WERI-Rb-1 (cell line): Measurements from ENCODE around the gene PHAX.
"Not testable (repeated sequence)": the region's sequence is repeated elsewhere in the genome, so short reads cannot be mapped to it uniquely, and the experiment has no call there.

Experiments
- DNase-seq: peaks from one replicate; pipeline ENCODE4 v3.0.0-alpha.2; 2020
- H3K27ac ChIP-seq: fragments of 250-450 bp; sonication (Bioruptor Pico); 2 replicates; pipeline ENCODE4 v1.5.1; 2020; ENCODE audit warnings: mild to moderate bottlenecking, moderate library complexity
- H3K27me3 ChIP-seq: fragments of 250-450 bp; sonication (Bioruptor Pico); 2 replicates; pipeline ENCODE4 v1.5.1; 2021; ENCODE audit warnings: mild to moderate bottlenecking, low read depth, moderate library complexity; ENCODE audit not compliant: insufficient read depth, severe bottlenecking
- H3K36me3 ChIP-seq: fragments of 250-450 bp; sonication (Bioruptor Pico); 2 replicates; pipeline ENCODE4 v1.5.1; 2020; ENCODE audit warnings: mild to moderate bottlenecking, moderate library complexity
- H3K4me3 ChIP-seq: 2 replicates; pipeline ENCODE4 v1.5.1; 2011; ENCODE audit warnings: low read depth, mild to moderate bottlenecking, control low read depth, low read length
- H3K9me3 ChIP-seq: fragments of 250-450 bp; sonication (Bioruptor Pico); 2 replicates; pipeline ENCODE4 v1.5.1; 2021; ENCODE audit warnings: mild to moderate bottlenecking, moderate library complexity; ENCODE audit not compliant: severe bottlenecking
- CTCF ChIP-seq: IDR thresholded peaks from 2 replicates; pipeline ENCODE4 v1.5.1; 2011; ENCODE audit warnings: low read depth, mild to moderate bottlenecking, control low read depth, inconsistent platforms, low read length

Gene PHAX

GRCh38 chr5:126600631-126601511 is at the start of gene PHAX:
Gene PHAX, plus strand, starts transcription at chr5:126600947. Its CDS starts 16 bp downstream, at chr5:126600963.
- Histone ChIP-seq H3K36me3 (peaks cover 25% of the 10 kb centered on the region), H3K4me3 (peak within 1 kb of the TSS; percentile 83), H3K27me3 (no peaks in the 10 kb centered on the region), H3K27ac (peak within 1 kb of the TSS; percentile 78), H3K9me3 (peaks cover 3% of the 10 kb centered on the region)
- peak; percentile 81 for DNase-seq
- TF ChIP-seq CTCF: peak; percentile 92

GRCh38 chr5:126552614-126553013 is 48.1 kb upstream of the PHAX start:
- Histone ChIP-seq H3K36me3 (peaks cover 37% of the 10 kb centered on the region), H3K27me3 (no peaks in the 10 kb centered on the region)
- no peak for DNase-seq

GRCh38 chr5:126555101-126555500 is 45.6 kb upstream of the PHAX start:
- not testable (repeated sequence) for H3K9me3 ChIP-seq, H3K4me3 ChIP-seq, DNase-seq, H3K27ac ChIP-seq, H3K27me3 ChIP-seq
- peaks cover 31% of the 10 kb centered on the region for H3K36me3 ChIP-seq

More at GRCh38 chr5:126552614-126553013, 48.1 kb upstream of the PHAX start:
- TF ChIP-seq CTCF: no peak
- no peak overlapping the region for H3K27ac ChIP-seq
- H3K9me3 ChIP-seq: no peaks in the 10 kb centered on the region
- no peak overlapping the region for H3K4me3 ChIP-seq

GRCh38 chr5:126561908-126562307 is 38.8 kb upstream of the PHAX start:
- DNase-seq: no peak
- TF ChIP-seq CTCF: no peak
- H3K36me3 ChIP-seq: peaks cover 5% of the 10 kb centered on the region
- H3K9me3 ChIP-seq: no peaks in the 10 kb centered on the region
- H3K4me3 ChIP-seq: no peak overlapping the region
- no peaks in the 10 kb centered on the region for H3K27me3 ChIP-seq
- no peak overlapping the region for H3K27ac ChIP-seq

GRCh38 chr5:126562823-126563222 is 37.9 kb upstream of the PHAX start:
- H3K4me3 ChIP-seq: no peak overlapping the region
- no peaks in the 10 kb centered on the region for H3K9me3 ChIP-seq
- no peak overlapping the region for H3K27ac ChIP-seq
- no peaks in the 10 kb centered on the region for H3K27me3 ChIP-seq
- DNase-seq: no peak
- H3K36me3 ChIP-seq: peaks cover 5% of the 10 kb centered on the region
- TF ChIP-seq CTCF: no peak

- H3K36me3 ChIP-seq: peaks cover 22% of the 10 kb centered on the region
- no peak overlapping the region for H3K4me3 ChIP-seq
- no peak for TF ChIP-seq CTCF
Measured at GRCh38 chr5:126568206-126568755, 32.5 kb upstream of the PHAX start.

More at GRCh38 chr5:126568206-126568755, 32.5 kb upstream of the PHAX start:
- no peaks in the 10 kb centered on the region for H3K9me3 ChIP-seq
- H3K27ac ChIP-seq: no peak overlapping the region
- DNase-seq: no peak
- no peaks in the 10 kb centered on the region for H3K27me3 ChIP-seq
